ENCODE data around the gene EXOC4. TPM values are rescaled to one million over a fixed set of nuclear protein-coding genes. Genes with fewer than 3 reads are reported as not detected.

EXOC4 gene
- total RNA-seq, 4 donors from 2014 or later = 52.4 to 82.2 (median 67.0) TPM

DNA sequence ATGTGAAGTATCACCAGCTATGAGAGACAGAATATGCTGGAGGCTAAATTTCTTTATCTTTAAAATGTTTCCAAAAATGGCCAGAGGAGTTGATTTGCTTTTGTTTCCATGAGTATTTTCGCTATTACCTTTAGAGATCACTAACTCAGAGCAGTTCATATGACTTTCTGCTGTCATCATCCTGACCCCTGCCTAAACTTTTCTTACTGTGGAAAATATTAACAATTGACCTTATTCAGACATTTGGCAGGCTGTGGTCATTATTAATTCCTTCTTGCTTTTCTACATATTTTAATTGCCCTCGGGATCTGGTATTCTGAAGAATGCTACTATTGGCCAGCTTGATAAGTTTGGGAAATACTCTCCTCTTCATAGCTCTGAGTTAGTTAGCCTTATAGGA lies 156.5 kb downstream of the EXOC4 start:
- intact Hi-C loops (cut with DNase I; ENCODE audit: low total_unique reads) = no loop called here

DNA sequence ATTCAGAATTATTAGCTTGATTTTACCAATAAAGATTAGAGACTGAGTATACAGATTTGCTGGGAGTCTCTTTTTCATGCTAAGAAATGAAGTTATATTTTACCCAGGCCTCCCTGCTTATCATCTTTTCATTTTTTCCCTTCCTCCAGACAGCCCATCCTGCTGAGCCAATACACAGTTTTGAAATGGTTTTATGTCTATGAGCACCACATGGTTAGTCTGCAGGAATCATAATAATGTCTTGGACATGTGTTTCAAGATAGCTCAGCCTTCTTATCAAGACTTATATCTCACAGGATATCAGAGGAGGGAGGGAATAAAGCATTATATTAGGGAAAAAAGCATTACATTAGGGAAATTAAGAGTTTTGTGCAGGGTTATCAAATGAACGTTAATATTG lies 157.1 kb downstream of the EXOC4 start:
- 77% methylated on average over 1 of the region's 1 CpG for WGBS, 2 donors
- no peak overlapping the region for H3K4me3 ChIP-seq (ENCODE audit: low read depth, poor library complexity, severe bottlenecking)
- no peak for DNase-seq (ENCODE audit: low spot score in 2 of 2)
- TF ChIP-seq POLR2A (IDR thresholded peaks at IDR 0.05) = no peak
- TF ChIP-seq, protein P1, sequence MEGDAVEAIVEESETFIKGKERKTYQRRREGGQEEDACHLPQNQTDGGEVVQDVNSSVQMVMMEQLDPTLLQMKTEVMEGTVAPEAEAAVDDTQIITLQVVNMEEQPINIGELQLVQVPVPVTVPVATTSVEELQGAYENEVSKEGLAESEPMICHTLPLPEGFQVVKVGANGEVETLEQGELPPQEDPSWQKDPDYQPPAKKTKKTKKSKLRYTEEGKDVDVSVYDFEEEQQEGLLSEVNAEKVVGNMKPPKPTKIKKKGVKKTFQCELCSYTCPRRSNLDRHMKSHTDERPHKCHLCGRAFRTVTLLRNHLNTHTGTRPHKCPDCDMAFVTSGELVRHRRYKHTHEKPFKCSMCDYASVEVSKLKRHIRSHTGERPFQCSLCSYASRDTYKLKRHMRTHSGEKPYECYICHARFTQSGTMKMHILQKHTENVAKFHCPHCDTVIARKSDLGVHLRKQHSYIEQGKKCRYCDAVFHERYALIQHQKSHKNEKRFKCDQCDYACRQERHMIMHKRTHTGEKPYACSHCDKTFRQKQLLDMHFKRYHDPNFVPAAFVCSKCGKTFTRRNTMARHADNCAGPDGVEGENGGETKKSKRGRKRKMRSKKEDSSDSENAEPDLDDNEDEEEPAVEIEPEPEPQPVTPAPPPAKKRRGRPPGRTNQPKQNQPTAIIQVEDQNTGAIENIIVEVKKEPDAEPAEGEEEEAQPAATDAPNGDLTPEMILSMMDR (IDR thresholded peaks at IDR 0.05) = no peak
- intact Hi-C loops (cut with DNase I; ENCODE audit: low total_unique reads) = no loop called here

More for the DNA sequence above, 156.5 kb downstream of the EXOC4 start:
- TF ChIP-seq POLR2A (IDR thresholded peaks at IDR 0.05) = no peak
- TF ChIP-seq, protein P1 (IDR thresholded peaks at IDR 0.05) = no peak
- DNase-seq (ENCODE audit: low spot score in 2 of 2) = no peak
- no peak overlapping the region for H3K4me3 ChIP-seq (ENCODE audit: low read depth, poor library complexity, severe bottlenecking)
- WGBS, 2 donors = 57 to 59% methylated on average over 2 of the region's 2 CpGs

DNA sequence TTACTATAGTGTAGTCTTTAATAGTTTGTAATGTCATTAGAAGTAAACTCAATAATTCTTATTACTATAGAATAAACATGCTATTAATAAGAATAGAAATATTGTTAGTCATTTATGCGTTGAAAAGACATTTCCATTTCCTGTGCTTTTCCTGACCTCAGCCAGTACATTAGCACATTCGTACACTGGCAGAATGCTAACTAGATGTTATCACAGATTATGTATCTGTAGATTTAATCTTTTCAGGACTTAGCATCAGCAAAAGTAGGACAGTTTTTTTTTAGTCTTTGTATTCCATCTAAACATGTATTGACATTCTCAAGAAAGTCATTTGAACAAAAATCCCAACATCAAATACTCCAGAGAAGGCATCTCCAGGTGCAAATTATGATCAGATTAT lies 158.5 kb downstream of the EXOC4 start:
- intact Hi-C loops (cut with DNase I; ENCODE audit: low total_unique reads) = no loop called here
- TF ChIP-seq, protein P1 (IDR thresholded peaks at IDR 0.05) = no peak
- TF ChIP-seq POLR2A (IDR thresholded peaks at IDR 0.05) = no peak
- DNase-seq (ENCODE audit: low spot score in 2 of 2) = no peak
- no peak overlapping the region for H3K4me3 ChIP-seq (ENCODE audit: low read depth, poor library complexity, severe bottlenecking)
- WGBS, 2 donors = 34 to 39% methylated on average over 2 of the region's 2 CpGs

DNA sequence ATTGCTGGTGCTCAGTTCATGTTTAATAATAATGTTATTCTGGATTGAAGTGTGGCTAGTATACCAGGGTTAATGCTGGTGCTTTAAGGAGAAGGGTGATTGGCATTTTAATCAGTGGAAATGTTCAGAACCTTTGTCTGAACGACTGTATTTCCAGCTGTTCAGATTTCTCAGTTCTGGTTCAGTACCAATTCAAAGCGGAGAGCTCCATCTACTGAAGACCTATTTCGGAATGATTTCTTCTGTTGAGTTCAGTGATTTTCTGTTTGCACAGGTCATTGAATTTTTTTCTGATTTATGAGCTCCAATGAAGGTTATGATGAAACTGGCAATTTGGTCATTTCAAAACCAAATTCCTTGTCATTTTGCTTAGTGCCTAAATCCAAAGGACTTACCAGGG lies 160.1 kb downstream of the EXOC4 start:
- TF ChIP-seq POLR2A (IDR thresholded peaks at IDR 0.05) = no peak
- TF ChIP-seq, protein P1 (IDR thresholded peaks at IDR 0.05) = no peak
- DNase-seq (ENCODE audit: low spot score in 2 of 2) = no peak
- 73 to 75% methylated on average over 3 of the region's 3 CpGs for WGBS, 2 donors
- H3K4me3 ChIP-seq (ENCODE audit: low read depth, poor library complexity, severe bottlenecking) = no peak overlapping the region
- intact Hi-C loops (cut with DNase I; ENCODE audit: low total_unique reads) = no loop called here

DNA sequence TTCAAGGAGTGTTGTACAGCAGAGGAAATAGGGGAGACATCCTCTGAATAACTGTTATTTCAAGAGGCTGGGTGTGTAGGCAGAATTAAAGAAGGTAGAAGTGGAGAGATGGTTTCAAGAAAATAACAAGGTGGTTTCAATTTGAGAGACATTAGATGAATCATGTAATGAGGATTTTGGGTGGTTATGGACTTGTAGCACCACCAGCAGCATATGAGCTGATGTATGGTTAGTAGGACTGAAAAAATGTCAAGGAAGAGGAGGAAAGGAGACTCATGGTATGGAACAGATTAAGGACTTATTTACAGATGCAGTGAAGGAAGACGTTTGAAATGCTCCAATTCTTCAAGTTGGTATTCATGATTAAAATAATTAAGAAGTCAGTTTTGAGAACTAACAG lies 166.2 kb downstream of the EXOC4 start:
- TF ChIP-seq, protein P1 (IDR thresholded peaks at IDR 0.05) = no peak
- no peak for TF ChIP-seq POLR2A (IDR thresholded peaks at IDR 0.05)

DNA sequence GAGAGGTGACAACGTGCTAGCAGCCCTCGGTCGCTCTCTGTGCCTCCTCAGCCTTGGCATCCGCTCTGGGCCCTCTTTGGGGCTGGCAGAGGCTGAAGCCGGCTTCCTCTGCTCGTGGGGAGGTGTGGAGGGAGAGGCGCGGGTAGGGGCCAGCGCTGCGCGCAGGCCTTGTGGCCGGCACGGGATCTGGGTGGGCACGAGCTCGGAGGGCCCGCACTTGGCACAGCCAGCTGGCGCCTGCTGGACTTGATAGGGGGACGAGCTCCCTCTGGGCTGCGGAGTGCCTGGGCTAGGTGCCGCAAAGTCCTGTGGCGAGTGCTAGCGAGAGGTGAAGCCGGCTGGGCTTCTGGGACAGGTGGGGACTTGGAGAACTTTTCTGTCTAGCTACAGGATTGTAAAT lies 170.7 kb downstream of the EXOC4 start:
- 89 to 97% methylated on average over 23 of the region's 23 CpGs for WGBS, 2 donors
- intact Hi-C loops (cut with DNase I; ENCODE audit: low total_unique reads) = no loop called here
- no peak for DNase-seq (ENCODE audit: low spot score in 2 of 2)
- H3K4me3 ChIP-seq (ENCODE audit: low read depth, poor library complexity, severe bottlenecking) = no peak overlapping the region
- TF ChIP-seq, protein P1 (IDR thresholded peaks at IDR 0.05) = no peak
- no peak for TF ChIP-seq POLR2A (IDR thresholded peaks at IDR 0.05)

More for the DNA sequence above, 166.2 kb downstream of the EXOC4 start:
- DNase-seq (ENCODE audit: low spot score in 2 of 2) = no peak
- intact Hi-C loops (cut with DNase I; ENCODE audit: low total_unique reads) = no loop called here
- WGBS, 2 donors = 49 to 66% methylated on average over 1 of the region's 1 CpG
- no peak overlapping the region for H3K4me3 ChIP-seq (ENCODE audit: low read depth, poor library complexity, severe bottlenecking)

All from lower leg skin (tissue), 4 donors.